Lower leg skin (tissue), 3 donors: ENCODE data around the gene IL17RB.

Source experiments
- CTCF ChIP-seq, 3 donors: fragments of 450-650 bp; IDR thresholded peaks; one replicate each; pipeline ENCODE4 v1.5.1; 2016; ENCODE audit warnings: antibody characterized with exemption in 3 of 3, mild to moderate bottlenecking in 3 of 3, moderate library complexity in 2 of 3
- POLR2A ChIP-seq, 2 donors: fragments of 450-650 bp; IDR thresholded peaks; one replicate each; pipeline ENCODE4 v1.6.1; 2016 to 2017; ENCODE audit warnings: antibody characterized with exemption in 2 of 2, mild to moderate bottlenecking in 1 of 2, moderate library complexity in 1 of 2

GRCh38 chr3:53816425-53816824 is 29.9 kb upstream of the IL17RB start:
- TF ChIP-seq CTCF (IDR thresholded peaks at IDR 0.05), result no peak
- TF ChIP-seq POLR2A (IDR thresholded peaks at IDR 0.05), result no peak
